ENCODE measurements around the gene CDC34.
"Not testable (repeated sequence)": the region's sequence is repeated elsewhere in the genome, so short reads cannot be mapped to it uniquely, and the experiment has no call there.

The CDC34 gene

DNA sequence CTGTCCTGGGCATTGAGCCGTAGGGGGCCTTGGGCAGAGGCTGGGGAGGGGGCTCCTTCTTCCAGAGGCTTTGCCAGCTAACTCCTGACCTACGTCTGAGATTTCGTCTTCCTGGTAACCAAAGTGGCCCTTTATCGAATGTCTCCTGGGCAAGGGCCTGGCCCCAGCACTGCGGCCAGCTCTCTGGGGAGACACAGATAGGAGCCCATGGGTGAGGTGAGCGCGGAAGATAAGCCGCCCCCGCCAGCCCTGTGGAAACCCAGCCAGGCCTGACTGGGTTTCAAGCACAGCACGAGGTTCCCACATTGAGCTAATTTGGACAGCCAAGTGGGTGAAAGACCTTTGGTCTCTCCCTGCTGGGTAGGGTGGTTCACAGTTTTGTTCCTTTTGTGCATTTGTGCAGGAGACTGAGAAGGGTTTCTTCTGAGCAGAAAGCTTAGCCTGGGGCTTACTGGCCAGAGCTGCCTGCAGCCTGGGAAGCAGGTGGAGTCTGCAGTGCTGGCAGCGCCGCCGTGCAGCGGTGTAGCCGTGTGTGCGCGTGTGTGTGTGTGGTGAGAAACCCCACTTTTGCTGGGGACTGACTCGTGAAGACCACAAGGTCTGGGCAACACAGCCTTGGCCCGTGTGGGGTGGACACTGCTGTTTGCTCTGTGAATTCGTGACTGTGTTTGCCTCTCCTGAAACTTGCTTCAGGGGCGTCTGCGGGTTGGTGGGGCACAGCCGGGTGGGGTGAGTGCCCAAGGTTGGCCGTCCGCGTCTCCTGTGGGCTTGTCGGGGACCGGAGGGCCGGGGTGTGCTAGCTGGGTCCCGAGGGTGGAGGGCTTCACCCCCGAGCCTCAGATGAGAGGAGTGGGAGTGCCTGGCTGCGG is 43.3 kb downstream of the CDC34 start:
- no peak for DNase-seq

DNA sequence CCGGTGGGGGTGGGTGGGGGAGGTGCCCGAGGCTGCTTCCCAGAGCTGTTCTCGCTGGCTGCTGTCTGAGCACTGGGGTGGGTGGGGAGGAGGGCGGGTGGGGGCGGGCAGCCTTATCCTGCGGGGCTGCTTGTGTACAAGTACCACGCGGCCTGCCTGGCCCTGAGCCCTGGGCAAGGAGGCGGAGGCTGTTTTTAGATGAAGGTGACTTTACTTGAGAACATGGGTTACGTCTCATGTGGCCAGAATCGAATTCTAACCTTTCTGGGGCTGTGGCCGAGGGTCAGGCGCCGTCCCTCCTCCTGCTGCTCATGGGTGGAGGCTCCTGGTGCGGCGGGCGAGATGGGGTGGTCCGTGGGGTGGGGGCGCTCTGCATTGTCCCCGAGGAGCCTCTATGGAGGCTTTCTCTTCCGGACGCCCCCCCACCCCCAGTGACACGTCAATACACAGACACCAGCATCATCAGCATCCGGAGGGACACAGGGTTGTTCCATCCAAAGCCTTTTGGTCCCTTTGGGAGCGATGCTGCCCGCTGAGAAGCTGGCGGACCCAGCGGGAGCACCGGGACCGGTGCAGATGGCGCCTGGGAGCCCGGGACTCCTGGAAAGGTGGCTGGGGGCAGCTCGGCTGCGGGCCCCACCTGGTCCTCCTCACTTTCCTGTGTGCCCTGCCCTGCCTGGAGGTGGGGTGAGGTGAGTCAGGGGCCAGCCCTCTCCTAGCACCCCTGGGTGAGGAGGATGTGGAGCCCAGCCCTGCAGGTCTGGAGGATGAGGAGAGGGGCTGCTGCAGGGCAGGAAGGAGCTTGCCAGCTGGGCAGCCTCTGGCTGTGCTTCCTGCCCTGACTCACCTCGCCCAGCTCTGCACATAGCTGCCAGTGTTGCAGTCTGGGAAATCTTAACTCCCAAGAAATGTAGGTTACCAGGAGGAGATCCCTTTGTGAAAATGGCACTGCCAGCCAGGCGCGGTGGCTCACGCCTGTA is 44.3 kb downstream of the CDC34 start:
- DNase-seq: no peak

DNA sequence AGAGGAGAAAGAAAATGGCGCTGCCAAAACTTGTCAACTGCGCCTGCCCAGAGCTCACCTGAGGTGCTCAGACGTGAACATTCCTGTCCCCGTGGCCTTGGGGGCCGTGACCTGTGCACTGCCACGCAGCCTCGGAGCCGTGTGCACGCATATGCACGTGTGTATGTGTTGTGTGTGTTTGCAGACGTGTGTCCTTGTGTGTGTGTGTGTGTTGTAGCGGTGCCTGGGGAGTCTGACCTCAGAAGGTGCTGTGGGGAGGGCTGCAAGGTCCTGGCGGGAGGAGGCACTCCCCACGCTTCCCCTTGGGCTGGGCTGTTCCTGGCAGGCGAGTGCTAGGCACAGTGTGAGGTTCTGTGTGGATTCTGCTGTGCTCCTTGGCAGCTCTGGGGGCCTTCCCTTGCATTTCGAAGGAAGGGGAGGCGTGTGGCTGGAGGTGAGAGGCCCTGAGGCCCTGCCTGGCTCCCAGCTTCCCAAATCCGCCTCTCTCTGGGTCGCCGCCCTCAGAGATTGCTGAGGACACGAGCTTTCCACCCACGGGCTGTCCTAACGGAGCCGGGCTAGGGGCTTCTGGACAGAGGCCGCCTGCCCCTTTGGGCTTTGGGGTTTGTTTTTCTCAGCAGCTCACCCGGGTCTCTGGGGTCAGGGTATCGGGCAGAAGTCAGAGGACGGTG is 45.3 kb downstream of the CDC34 start:
- DNase-seq: no peak

DNA sequence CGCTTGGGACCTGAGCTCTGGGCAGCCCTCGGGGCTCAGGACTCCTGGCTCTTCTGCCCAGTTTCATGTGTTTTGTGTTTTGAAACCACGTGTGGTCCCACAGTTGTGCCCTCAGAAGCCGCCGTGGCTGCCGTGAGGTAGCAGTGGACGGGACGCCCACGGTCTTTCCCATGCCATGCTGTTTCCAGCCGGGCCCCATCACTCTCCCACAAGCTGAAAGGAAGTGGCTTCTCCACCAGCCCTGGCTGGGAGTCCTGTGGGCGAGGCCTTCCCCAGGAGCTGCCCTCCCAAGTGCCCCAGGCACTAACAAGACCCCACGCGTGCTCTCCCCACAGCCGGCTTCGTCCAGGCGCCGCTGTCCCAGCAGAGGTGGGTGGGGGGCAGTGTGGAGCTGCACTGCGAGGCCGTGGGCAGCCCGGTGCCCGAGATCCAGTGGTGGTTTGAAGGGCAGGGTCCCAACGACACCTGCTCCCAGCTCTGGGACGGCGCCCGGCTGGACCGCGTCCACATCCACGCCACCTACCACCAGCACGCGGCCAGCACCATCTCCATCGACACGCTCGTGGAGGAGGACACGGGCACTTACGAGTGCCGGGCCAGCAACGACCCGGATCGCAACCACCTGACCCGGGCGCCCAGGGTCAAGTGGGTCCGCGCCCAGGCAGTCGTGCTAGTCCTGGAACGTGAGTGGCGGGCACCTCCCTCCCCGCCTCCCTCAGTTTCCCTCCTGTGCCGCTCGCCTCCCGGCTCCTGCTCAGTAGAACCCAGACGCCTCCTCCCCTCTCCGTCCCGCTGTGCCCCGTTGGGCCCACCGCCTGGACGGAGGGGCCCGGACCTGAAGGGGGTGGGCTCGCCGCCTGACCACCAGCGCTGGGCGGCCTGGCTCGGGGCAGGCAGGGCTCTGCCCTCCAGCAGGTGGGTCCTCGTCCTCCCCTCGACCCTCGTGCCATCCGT is 46.2 kb downstream of the CDC34 start:
- no peak for DNase-seq

DNA sequence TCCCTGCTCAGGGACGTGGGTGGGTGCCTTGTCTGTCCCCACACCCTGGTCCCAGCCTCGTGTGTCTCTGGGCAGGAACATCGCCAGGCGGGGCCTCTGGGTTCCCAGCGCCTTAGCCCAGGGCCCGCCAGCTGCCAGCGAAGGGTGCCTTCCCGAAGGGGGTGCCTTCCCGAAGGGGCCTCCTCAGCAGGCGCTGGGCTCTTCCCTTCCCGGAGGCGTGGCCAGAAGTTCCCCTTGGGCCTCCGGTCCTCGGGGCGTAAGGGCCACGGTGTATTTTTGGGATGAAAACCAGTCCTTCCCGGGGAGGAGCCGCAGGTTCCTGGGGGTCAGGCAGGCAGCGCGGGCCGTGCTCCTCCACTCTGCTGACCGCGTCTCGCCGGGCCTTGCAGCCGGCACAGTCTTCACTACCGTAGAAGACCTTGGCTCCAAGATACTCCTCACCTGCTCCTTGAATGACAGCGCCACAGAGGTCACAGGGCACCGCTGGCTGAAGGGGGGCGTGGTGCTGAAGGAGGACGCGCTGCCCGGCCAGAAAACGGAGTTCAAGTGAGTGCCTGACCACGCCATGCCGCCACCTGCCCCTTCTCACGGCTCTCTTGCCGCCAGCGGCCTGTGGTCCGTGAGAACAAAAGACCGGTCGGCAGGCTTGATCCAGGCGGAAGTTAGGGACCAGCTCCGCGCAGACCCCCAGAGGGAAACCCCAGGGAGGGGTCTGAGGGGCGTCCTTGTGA is 47.7 kb downstream of the CDC34 start:
- no peak for DNase-seq

DNA sequence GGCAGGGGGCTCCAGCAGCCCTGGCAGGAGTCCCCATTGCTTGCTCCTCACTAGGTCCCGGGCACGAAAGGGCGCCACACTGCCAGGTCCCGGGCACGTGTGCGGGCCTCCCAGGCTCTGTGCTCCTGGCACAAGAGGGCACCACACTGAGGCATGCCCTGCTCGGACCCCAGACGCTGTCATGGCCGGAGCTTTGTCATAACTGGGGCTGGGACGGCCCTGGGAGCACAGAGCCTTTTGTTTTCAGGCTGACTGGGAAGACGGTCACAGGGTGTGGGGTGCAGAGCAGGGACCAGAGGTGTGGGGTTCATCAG is 48.2 kb downstream of the CDC34 start:
- DNase-seq: no peak

DNA sequence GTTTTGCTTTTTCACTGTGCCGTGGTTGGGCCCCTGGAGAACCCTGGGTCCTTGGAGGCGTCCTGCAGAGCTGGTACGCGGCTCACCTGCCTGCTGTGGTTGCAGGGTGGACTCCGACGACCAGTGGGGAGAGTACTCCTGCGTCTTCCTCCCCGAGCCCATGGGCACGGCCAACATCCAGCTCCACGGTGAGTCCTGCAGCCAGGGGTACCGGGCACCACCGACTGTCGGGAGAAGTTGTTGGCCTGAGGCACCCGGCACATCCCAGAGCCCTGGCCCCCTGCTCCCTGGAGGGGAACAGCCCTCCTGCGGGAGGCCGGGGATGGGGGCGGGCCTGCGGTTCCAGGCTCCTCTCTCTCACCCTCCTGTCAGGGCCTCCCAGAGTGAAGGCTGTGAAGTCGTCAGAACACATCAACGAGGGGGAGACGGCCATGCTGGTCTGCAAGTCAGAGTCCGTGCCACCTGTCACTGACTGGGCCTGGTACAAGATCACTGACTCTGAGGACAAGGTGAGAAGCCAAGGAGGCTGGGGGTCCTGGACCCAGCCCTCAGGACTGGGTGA is 48.8 kb downstream of the CDC34 start:
- no peak for DNase-seq

DNA sequence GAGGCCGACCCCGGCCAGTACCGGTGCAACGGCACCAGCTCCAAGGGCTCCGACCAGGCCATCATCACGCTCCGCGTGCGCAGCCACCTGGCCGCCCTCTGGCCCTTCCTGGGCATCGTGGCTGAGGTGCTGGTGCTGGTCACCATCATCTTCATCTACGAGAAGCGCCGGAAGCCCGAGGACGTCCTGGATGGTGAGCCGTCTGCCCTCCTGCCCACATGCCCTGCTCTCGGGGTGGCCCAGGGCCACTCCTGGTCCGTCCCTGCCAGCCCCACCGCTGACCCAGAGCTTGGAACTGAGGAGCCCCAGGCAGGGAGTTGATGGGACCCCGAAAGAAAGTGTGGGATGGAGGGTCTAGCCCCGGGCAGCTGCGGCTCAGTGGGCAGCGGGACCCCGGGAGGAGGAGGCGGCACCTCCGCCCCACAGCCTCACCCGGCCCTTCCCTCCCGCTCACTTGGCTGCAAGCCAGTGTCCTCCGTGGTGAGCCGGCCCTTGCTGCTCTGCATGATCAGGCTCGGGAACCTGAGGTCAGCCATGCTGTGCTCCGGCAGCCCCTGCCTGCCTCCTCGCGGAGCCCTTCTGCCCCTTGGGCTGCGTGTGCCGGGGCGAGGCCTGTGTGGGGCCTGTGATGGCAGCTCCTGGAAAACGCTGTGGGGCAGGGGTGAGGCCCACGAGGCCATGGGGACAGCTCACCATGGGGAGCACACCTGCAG is 50.0 kb downstream of the CDC34 start:
- DNase-seq: no peak

DNA sequence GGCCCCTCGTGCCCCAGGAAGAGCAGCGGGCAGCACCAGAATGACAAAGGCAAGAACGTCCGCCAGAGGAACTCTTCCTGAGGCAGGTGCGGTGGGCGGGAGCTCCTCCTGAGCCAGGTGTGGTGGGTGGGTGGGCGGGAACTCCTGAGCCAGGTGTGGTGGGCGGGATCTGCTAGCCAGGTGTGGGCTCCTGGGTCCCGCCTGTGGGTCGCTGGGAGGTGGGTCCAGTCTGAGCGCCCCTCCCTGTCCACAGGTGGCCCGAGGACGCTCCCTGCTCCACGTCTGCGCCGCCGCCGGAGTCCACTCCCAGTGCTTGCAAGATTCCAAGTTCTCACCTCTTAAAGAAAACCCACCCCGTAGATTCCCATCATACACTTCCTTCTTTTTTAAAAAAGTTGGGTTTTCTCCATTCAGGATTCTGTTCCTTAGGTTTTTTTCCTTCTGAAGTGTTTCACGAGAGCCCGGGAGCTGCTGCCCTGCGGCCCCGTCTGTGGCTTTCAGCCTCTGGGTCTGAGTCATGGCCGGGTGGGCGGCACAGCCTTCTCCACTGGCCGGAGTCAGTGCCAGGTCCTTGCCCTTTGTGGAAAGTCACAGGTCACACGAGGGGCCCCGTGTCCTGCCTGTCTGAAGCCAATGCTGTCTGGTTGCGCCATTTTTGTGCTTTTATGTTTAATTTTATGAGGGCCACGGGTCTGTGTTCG is 51.1 kb downstream of the CDC34 start:
- no peak for DNase-seq

DNA sequence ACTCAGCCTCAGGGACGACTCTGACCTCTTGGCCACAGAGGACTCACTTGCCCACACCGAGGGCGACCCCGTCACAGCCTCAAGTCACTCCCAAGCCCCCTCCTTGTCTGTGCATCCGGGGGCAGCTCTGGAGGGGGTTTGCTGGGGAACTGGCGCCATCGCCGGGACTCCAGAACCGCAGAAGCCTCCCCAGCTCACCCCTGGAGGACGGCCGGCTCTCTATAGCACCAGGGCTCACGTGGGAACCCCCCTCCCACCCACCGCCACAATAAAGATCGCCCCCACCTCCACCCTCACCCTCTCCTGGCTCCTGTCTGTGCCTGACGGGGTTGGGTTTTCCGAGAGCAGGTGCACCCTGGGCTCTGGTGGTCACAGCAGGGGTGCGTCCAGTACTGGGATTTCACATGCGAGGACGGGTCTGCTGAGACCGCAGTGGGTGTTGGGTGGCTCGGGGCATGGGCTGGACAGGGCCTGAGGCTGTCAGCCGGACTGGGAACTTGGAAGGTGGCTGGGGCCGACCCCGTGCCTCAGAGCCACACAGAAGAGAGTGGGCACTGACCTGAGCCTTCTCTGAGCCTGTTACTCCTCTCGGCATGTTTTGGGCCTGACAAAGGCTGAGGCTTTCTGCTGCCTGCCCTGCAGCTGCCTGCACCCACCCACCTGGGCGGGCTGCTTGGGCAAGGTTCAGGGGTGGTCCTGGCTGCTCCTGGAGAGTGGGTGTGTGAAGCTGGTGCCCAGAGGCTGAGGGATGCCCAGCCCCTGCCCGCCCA is 51.8 kb downstream of the CDC34 start:
- DNase-seq: no peak

DNA sequence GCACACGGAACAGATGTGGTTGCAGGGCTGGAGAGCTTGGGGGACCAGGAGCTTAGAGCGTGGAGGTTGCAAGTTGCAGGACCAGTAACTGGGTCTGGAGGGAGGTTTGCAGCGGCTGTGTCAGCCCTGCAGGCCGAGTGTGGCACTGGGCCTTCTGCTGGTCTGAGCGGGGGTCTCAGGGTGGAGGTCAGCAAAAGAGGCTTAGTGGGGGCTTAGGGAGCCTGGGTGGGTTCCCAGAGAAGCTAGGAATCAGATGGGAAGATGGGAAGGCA is 52.3 kb downstream of the CDC34 start:
- no peak for DNase-seq

DNA sequence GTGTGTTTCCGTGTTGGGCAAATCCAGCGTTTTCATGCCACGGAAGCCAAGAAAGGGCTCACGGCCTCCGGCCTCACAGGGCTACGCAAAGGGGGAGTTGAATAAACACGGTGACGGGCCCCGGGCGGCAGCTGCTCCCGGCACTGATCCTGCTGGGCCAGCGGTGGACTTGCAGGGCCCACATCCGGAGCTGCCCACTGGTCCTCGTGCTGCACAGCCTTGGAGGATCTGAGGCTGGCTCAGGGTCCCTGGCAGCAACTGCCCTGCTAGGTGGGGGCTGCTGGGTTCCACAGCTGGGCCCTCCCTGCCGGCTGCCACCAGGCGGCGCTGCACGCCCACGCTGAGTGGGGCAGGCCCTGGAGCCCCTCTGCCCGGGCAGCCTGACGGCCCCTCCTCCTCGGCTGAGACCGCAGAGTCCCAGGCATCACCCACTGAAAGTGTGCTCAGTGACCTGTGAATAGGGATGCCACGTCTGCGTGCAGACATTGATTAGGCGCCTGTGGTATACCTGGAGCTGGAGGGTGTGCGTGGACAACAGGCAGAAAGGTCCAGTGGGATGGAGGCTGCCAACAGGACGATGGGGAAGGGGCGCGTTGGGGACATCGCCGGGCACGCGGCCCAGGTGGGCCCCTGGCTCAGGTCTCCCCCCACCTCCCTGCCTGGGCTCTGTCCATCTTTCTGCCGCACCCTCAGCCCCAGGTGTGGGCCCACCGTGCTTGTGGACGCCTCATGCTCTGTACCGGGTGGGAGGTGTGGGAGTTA is 52.9 kb downstream of the CDC34 start:
- peak; percentile 31 to 72 for DNase-seq

DNA sequence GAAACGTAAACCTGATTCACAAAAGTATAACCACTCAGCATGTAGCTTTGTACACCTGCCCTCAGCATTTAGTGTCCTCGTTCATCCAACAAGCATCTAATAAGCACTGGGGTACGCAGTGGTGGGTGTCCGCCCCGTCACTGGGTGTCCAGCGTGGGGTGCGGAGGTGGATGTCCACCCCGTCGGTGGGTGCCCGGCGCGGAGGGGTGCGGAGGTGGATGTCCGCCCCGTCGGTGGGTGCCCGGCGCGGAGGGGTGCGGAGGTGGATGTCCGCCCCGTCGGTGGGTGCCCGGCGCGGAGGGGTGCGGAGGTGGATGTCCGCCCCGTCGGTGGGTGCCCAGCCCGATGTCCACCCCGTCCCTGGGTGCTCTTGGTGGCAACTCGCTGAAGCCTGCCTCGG is 53.6 kb downstream of the CDC34 start:
- DNase-seq: not testable (repeated sequence)

DNA sequence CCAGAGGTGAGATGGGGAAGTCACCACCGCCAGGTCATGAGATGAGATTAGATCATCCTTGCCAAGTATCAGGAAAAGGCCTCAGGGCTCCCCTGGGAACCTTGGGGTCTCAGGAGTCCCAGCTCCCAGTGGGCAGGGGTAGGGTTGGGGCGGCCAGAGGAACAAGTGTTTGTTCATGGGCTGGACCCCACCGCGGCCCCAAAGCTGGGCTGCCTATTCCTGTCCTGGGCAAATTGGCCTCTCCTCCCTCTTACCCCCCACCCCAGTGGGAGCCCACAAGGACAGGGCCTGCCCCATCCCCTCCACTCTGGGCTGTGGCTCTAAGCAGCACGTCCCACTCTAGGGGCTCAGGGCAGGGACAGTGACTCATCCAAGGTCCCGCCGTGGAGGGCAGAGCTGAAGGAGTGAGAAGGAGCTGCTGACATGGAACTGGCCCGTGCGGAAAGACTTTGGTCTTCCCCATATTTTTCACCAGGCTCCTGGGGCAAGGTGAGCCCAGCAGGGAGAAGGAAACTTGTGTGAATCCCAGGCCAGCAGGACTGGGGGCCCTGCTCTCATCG is 54.1 kb downstream of the CDC34 start:
- no peak for DNase-seq

DNA sequence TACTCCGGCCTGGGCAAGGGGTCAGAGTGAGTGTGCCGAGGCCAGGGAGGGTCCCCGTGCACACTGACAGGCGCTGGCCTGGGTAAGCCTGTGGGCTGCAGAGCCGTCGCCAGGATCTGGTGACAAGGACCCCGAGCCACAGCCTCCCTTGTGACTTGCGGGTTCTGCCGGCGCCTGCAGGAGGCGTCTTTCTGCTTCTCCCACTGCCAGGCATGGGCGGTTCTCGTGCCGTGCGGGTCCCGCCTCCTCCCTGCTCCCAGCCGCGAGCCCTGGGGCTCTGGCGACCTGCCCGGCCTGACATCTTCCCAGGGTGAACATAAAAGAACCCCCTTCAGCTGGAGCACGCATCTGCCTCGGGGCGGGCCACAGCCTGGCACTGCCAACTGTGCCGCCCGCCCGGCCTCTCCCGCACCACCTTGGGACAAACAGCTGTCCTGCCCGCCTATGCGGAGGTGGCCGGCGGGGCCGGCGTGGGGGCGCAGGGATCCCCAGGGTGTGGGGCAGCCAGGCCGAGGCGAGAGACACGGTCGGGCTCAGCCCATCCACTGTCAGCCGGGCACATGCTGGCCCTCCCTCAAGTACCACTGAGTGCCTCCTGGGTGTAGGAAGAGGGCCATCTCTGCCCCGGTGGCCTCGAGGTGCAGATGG is 56.7 kb downstream of the CDC34 start:
- DNase-seq: peak; percentile 82 to 91

DNA sequence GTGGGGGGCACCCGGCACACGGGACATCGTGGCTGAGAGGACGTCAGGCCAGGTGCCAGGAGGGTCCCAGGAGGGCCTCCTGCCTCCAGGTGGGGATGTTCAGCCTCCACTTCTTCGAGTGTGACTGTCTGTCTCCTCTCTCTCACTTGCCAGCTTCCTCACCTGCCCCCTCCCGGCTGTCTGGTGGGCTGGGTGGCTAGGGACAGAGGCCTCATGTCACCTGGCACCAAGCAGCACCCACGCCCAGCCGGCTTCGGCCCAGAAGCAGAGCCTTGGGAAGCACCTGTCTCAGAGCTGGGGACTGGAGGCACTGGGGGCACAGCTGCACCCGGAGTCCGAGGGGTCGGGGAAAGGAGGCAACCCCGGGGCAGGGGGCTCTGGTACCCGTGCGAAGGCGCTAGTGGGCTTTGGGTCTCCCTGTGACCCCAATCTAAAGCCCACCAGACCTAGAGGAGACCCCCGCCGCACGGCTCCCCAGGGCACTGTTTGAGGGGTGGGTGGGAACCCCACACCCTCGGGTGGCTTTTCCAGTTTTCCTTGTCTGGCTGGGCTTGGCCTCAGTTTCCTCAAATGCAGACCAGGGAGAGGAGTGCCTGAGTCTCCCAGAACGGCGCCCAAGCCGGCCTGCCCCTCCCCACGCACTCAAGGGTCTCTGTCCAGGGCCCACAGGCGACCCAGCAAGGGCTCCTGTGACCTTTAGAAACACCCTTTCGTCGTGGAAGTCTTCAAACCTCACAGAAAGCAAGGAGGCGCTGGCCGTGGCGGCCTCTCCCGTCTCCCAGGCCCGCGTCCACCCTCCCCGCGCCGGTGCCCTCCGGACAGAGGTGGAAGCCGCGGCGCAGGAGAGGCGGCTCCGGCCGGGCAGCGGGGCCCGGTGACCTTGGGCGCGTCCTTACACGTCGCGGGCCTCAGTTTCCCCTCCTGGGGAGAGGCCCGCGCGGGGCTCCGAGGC is 57.5 kb downstream of the CDC34 start:
- peak; percentile 56 to 62 for DNase-seq

Data from NCI-H524 (cell line).